HUES6 (cell line): ENCODE measurements around the gene DIPK1B.

ENCODE experiments used
- H3K27ac ChIP-seq: 2 replicates; pipeline ENCODE4 v1.7.0; 2013; ENCODE audit warnings: low read depth, mild to moderate bottlenecking, low read length, inconsistent platforms
- H3K27me3 ChIP-seq: 2 replicates; pipeline ENCODE4 v1.6.1; 2013; ENCODE audit warnings: low read length; ENCODE audit not compliant: control insufficient read depth, insufficient read depth
- H3K36me3 ChIP-seq: 2 replicates; pipeline ENCODE4 v1.6.1; 2013; ENCODE audit warnings: low read length; ENCODE audit not compliant: control insufficient read depth, insufficient read depth
- H3K4me1 ChIP-seq: 2 replicates; pipeline ENCODE4 v1.6.1; 2013; ENCODE audit warnings: low read length; ENCODE audit not compliant: control insufficient read depth, insufficient read depth
- H3K4me3 ChIP-seq: 2 replicates; pipeline ENCODE4 v1.5.1; 2013; ENCODE audit warnings: low read depth, low read length
- H3K9ac ChIP-seq: one replicate; pipeline ENCODE4 v1.6.1; 2013; ENCODE audit warnings: mild to moderate bottlenecking, low read length
- H3K9me3 ChIP-seq: 2 replicates; pipeline ENCODE4 v1.6.1; 2013; ENCODE audit warnings: low read depth, low read length; ENCODE audit not compliant: control insufficient read depth, insufficient read depth

Gene DIPK1B

GRCh38 chr9:136714893-136715274 lies 2.5 kb downstream of the DIPK1B start:
- no peak overlapping the region for H3K9ac ChIP-seq
- H3K4me1 ChIP-seq = peaks cover 11% of the 10 kb centered on the region
- H3K27ac ChIP-seq = no peak overlapping the region
- no peaks in the 10 kb centered on the region for H3K9me3 ChIP-seq
- no peak overlapping the region for H3K4me3 ChIP-seq
- H3K27me3 ChIP-seq = peaks cover 9% of the 10 kb centered on the region; the same call in 1 of the 2 replicates
- H3K36me3 ChIP-seq = peaks cover 3% of the 10 kb centered on the region

- no peak overlapping the region for H3K4me3 ChIP-seq
- H3K4me1 ChIP-seq = peaks cover 19% of the 10 kb centered on the region
- H3K36me3 ChIP-seq = peaks cover 13% of the 10 kb centered on the region
- no peaks in the 10 kb centered on the region for H3K27me3 ChIP-seq
- H3K9ac ChIP-seq = no peak overlapping the region
- H3K27ac ChIP-seq = no peak overlapping the region
- H3K9me3 ChIP-seq = no peaks in the 10 kb centered on the region
These were observed 5.0 kb downstream of the DIPK1B start for GRCh38 chr9:136717399-136717798.

GRCh38 chr9:136718345-136719194 lies 6.2 kb downstream of the DIPK1B start:
- Histone ChIP-seq H3K27me3 (no peaks in the 10 kb centered on the region), H3K27ac (no peak overlapping the region), H3K4me1 (peaks cover 14% of the 10 kb centered on the region; the same call in 1 of the 2 replicates), H3K9ac (no peak overlapping the region), H3K4me3 (no peak overlapping the region), H3K36me3 (peaks cover 25% of the 10 kb centered on the region), H3K9me3 (no peaks in the 10 kb centered on the region)

GRCh38 chr9:136719195-136719880 lies 7.0 kb downstream of the DIPK1B start:
- H3K4me3 ChIP-seq = no peak overlapping the region
- no peak overlapping the region for H3K27ac ChIP-seq
- H3K4me1 ChIP-seq = peaks cover 8% of the 10 kb centered on the region; the same call in 1 of the 2 replicates
- no peak overlapping the region for H3K9ac ChIP-seq
- H3K9me3 ChIP-seq = no peaks in the 10 kb centered on the region
- peaks cover 32% of the 10 kb centered on the region for H3K36me3 ChIP-seq
- no peaks in the 10 kb centered on the region for H3K27me3 ChIP-seq

- H3K9me3 ChIP-seq = no peaks in the 10 kb centered on the region
- H3K27ac ChIP-seq = no peak overlapping the region
- H3K9ac ChIP-seq = no peak overlapping the region
- H3K4me3 ChIP-seq = no peak overlapping the region
- peaks cover 41% of the 10 kb centered on the region for H3K36me3 ChIP-seq
- peaks cover 8% of the 10 kb centered on the region; the same call in 1 of the 2 replicates for H3K4me1 ChIP-seq
- no peaks in the 10 kb centered on the region for H3K27me3 ChIP-seq
These were observed 8.0 kb downstream of the DIPK1B start for GRCh38 chr9:136720251-136720897.

GRCh38 chr9:136720898-136721338 lies 8.5 kb downstream of the DIPK1B start:
- H3K9ac ChIP-seq = no peak overlapping the region
- H3K4me3 ChIP-seq = no peak overlapping the region
- H3K4me1 ChIP-seq = peaks cover 14% of the 10 kb centered on the region; the same call in 1 of the 2 replicates
- H3K27ac ChIP-seq = no peak overlapping the region
- H3K27me3 ChIP-seq = no peaks in the 10 kb centered on the region
- H3K36me3 ChIP-seq = peaks cover 47% of the 10 kb centered on the region
- H3K9me3 ChIP-seq = no peaks in the 10 kb centered on the region

GRCh38 chr9:136721339-136722092 lies 9.1 kb downstream of the DIPK1B start:
- H3K27me3 ChIP-seq = no peaks in the 10 kb centered on the region
- no peak overlapping the region for H3K27ac ChIP-seq
- H3K36me3 ChIP-seq = peaks cover 53% of the 10 kb centered on the region
- H3K9me3 ChIP-seq = no peaks in the 10 kb centered on the region
- H3K4me1 ChIP-seq = peaks cover 20% of the 10 kb centered on the region; the same call in 1 of the 2 replicates
- H3K9ac ChIP-seq = no peak overlapping the region
- no peak overlapping the region for H3K4me3 ChIP-seq

- H3K36me3 ChIP-seq = peaks cover 57% of the 10 kb centered on the region
- H3K4me3 ChIP-seq = no peak overlapping the region
- H3K9ac ChIP-seq = no peak overlapping the region
- H3K9me3 ChIP-seq = no peaks in the 10 kb centered on the region
- no peaks in the 10 kb centered on the region for H3K27me3 ChIP-seq
- H3K4me1 ChIP-seq = peaks cover 24% of the 10 kb centered on the region; the same call in 1 of the 2 replicates
- H3K27ac ChIP-seq = no peak overlapping the region
These were observed 10.0 kb downstream of the DIPK1B start for GRCh38 chr9:136722093-136722968.

- H3K9ac ChIP-seq = no peak overlapping the region
- no peaks in the 10 kb centered on the region for H3K27me3 ChIP-seq
- no peak overlapping the region for H3K4me3 ChIP-seq
- H3K27ac ChIP-seq = no peak overlapping the region
- peaks cover 54% of the 10 kb centered on the region for H3K36me3 ChIP-seq
- H3K9me3 ChIP-seq = no peaks in the 10 kb centered on the region
- peaks cover 24% of the 10 kb centered on the region; the same call in 1 of the 2 replicates for H3K4me1 ChIP-seq
These were observed 10.6 kb downstream of the DIPK1B start for GRCh38 chr9:136722969-136723356.
